ENCODE measurements around the gene ATAD5.
"Not testable (repeated sequence)": the region's sequence is repeated elsewhere in the genome, so short reads cannot be mapped to it uniquely, and the experiment has no call there.

The ATAD5 gene

DNA sequence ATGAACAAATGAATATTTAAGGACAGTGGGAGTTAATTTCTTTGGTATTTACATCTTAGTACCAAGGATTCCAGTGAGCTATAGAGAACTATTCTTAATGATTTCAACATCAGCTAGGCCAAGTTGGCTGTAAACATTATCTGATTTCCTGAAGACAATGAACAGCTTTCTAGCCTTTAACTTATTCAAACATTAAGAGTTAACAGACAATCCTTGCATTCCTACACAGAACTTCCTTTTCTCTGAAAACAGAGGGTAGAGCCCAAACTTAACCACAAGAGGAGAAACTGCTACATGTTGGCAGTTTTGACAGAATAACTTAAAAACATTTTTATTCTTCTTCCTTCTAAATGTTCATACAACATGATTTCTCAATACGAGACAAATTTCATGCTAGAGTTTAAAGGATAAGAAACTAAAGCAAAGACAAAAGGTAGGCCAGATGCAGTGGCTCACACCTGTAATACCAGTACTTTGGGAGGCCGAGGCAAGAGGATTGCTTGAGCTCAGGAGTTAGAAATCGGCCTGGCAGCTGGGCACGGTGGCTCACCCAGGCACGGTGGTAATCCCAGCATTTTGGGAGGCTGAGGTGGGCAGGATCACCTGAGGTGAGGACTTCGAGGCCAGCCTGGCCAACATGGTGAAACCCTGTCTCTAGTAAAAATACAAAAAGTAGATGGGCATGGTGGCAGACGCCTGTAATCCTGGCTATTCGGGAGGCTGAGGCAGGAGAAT, 11.6 kb upstream of the ATAD5 start:
- peak overlapping the region; percentile 67 for H3K27ac ChIP-seq
- H3K9me3 ChIP-seq (ENCODE audit: low read depth, low read length), result no peaks in the 10 kb centered on the region
- TF ChIP-seq EZH2 (IDR thresholded peaks at IDR 0.05) (no peak), POLR2AphosphoS5 (IDR thresholded peaks at IDR 0.05; ENCODE audit: borderline replicate concordance, low read depth, low read length) (no peak), FOXP2 (optimal IDR thresholded peaks at IDR 0.05; ENCODE audit: control extremely low read depth, extremely low read length, insufficient read depth) (no peak)
- H3K36me3 ChIP-seq (ENCODE audit: insufficient read depth, low read length), result peaks cover 9% of the 10 kb centered on the region
- no peak overlapping the region for H3K9ac ChIP-seq (ENCODE audit: insufficient read length)
- DNase-seq (ENCODE audit: low read depth, low spot score), result no peak
- H3K4me3 ChIP-seq, result no peak overlapping the region

DNA sequence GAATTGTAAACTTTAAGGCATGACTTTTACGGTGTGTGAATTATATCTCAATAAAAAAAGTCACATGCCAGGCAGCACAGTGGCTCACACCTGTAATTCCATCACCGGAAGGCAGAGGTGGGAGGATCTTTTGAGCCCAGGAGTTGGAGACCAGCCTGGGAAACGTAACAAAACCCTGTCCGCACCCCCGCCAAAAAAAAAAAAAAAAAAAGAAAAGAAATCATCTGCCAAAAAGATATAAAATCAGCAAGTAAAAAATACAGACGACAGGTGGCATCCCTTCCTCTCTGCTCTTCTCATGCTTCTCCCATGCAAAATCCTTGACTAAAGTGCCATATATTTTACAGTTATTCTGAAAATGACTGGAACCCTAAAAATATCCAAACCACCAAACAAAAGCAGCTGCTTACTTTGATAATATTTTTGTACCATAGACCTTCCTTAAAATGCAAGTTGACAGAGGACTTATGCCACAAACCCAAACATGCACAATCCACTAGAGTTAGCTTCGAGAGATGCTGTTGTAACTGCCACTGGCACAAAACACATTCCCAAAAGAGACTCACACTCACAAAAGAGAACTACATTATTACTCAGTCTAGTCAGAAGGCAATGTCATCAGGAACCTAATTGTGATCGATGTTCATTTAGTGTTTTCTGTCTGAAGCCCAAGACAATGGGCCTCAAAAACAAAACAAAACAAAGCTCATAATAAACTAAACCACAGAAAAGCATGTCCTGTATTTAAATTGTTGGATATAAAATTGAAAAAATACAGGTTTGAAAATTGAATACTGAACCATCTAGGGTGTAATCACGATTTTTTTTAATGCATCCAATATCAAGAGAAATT, 9.7 kb upstream of the ATAD5 start:
- peak overlapping the region; percentile 86 for H3K27ac ChIP-seq
- peak overlapping the region; percentile 92 for H3K4me3 ChIP-seq
- H3K9ac ChIP-seq (ENCODE audit: insufficient read length), result peak overlapping the region; percentile 67
- DNase-seq (ENCODE audit: low read depth, low spot score), result no peak
- H3K36me3 ChIP-seq (ENCODE audit: insufficient read depth, low read length), result peaks cover 5% of the 10 kb centered on the region
- TF ChIP-seq POLR2AphosphoS5 (IDR thresholded peaks at IDR 0.05; ENCODE audit: borderline replicate concordance, low read depth, low read length) (no peak), EZH2 (IDR thresholded peaks at IDR 0.05) (no peak), FOXP2 (optimal IDR thresholded peaks at IDR 0.05; ENCODE audit: control extremely low read depth, extremely low read length, insufficient read depth) (no peak)
- no peaks in the 10 kb centered on the region for H3K9me3 ChIP-seq (ENCODE audit: low read depth, low read length)

DNA sequence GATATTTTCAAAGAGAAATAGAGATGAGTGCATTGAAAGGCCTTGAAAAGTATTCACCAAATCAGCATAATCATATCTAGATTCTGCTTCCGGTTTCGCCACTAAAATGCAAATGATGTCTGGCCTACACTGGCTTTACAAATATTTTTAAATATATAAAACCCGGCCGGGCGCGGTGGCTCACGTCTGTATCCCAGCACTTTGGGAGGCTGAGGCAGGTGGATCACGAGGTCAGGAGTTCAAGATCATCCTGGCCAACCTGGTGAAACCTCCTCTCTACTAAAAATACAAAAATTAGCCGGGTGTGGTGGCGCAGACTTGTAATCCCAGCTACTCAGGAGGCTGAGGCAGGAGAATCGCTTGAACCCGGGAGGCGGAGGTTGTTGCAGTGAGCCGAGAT, 8.8 kb upstream of the ATAD5 start:
- Histone ChIP-seq H3K9ac (ENCODE audit: insufficient read length) (peak overlapping the region; percentile 67), H3K27ac (peak overlapping the region; percentile 86), H3K4me3 (peak overlapping the region; percentile 92)
- not testable (repeated sequence) for DNase-seq (ENCODE audit: low read depth, low spot score); H3K36me3 ChIP-seq (ENCODE audit: insufficient read depth, low read length); H3K9me3 ChIP-seq (ENCODE audit: low read depth, low read length)

DNA sequence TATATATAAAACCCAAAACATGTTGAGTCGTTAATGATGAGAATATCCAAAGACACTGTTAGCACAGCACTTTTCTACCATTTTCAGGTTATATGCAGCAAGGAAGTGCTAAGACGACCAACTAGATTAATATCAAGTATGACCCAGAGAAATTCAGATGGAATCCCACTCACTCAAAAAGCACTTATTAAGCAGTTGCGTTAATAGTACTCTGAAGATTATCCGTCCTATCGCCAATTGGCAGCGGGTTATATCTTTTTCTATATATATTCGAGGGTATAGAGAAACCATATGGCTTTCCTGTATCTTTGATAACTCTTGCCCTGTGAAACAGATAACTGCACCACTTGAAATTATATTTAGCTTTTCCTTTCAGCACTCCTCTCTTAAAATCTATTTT, 8.3 kb upstream of the ATAD5 start:
- no peak for TF ChIP-seq EZH2 (IDR thresholded peaks at IDR 0.05)
- TF ChIP-seq FOXP2 (optimal IDR thresholded peaks at IDR 0.05; ENCODE audit: control extremely low read depth, extremely low read length, insufficient read depth), result no peak
- TF ChIP-seq POLR2AphosphoS5 (IDR thresholded peaks at IDR 0.05; ENCODE audit: borderline replicate concordance, low read depth, low read length), result no peak
- DNase-seq (ENCODE audit: low read depth, low spot score), result no peak
- Histone ChIP-seq H3K36me3 (ENCODE audit: insufficient read depth, low read length) (peaks cover 5% of the 10 kb centered on the region), H3K4me3 (peak overlapping the region; percentile 92), H3K27ac (peak overlapping the region; percentile 22; the same call in 1 of the 2 replicates), H3K9me3 (ENCODE audit: low read depth, low read length) (no peaks in the 10 kb centered on the region), H3K9ac (ENCODE audit: insufficient read length) (peak overlapping the region; percentile 79)

- peak overlapping the region; percentile 79 for H3K9ac ChIP-seq (ENCODE audit: insufficient read length)
- TF ChIP-seq POLR2AphosphoS5 (IDR thresholded peaks at IDR 0.05; ENCODE audit: borderline replicate concordance, low read depth, low read length) (no peak), EZH2 (IDR thresholded peaks at IDR 0.05) (no peak), FOXP2 (optimal IDR thresholded peaks at IDR 0.05; ENCODE audit: control extremely low read depth, extremely low read length, insufficient read depth) (no peak)
- H3K27ac ChIP-seq, result peak overlapping the region; percentile 48; the same call in 1 of the 2 replicates
- no peaks in the 10 kb centered on the region for H3K9me3 ChIP-seq (ENCODE audit: low read depth, low read length)
- H3K36me3 ChIP-seq (ENCODE audit: insufficient read depth, low read length), result peaks cover 3% of the 10 kb centered on the region
- H3K4me3 ChIP-seq, result peak overlapping the region; percentile 92
- no peak for DNase-seq (ENCODE audit: low read depth, low spot score)
These were observed 7.8 kb upstream of the ATAD5 start for GRCh38 chr17:30824002-30824355.

DNA sequence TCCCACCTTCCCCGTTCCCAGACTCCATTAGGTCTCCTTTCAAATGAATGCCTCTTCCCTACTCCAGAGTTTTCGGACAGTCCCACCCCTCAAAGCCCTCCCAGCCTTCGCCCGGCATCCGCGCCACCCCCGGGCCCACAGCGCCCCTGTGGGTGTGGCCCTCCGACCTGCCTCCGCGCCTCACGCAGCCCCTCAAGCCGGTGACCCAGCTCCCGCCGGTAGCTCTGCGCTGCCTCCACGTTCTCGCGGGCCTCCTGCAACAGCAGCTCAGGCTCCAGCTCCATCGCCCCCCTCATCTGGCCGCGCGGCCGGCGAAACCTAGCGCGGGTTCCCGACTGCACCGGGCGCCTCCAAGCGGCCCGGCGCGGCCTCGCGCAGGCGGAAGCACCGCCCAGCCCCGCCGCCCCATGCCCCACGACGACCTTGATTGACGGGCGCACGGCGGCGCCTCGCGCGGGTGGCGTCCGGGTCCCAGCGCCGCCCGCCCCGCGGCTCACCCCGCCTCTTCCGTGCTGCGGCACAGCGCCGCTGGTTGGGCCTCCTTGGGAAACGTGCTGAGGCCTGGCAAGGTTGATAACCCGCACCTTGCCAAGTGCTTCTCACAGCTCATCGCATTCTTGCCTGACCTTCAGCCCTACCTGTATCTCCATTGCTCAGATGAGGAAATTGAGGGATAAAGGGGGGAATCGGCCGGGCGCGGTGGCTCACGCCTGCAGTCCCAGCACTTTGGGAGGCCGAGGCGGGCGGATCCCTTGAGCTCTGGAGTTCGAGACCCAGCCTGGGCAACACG, 7.2 kb upstream of the ATAD5 start, which contains the start of gene CRLF3:
TSS of gene CRLF3 (minus strand) at position 337 of the 790 bp plus-strand sequence. CDS start at position 296, 41 bp downstream.
- Histone ChIP-seq H3K36me3 (ENCODE audit: insufficient read depth, low read length) (no peaks in the 10 kb centered on the region), H3K9me3 (ENCODE audit: low read depth, low read length) (no peaks in the 10 kb centered on the region), H3K27ac (peak within 1 kb of the TSS; percentile 50; the same call in 1 of the 2 replicates), H3K4me3 (peak within 1 kb of the TSS; percentile 92), H3K9ac (ENCODE audit: insufficient read length) (peak within 1 kb of the TSS; percentile 79)
- TF ChIP-seq EZH2 (IDR thresholded peaks at IDR 0.05) (no peak), FOXP2 (optimal IDR thresholded peaks at IDR 0.05; ENCODE audit: control extremely low read depth, extremely low read length, insufficient read depth) (no peak), POLR2AphosphoS5 (IDR thresholded peaks at IDR 0.05; ENCODE audit: borderline replicate concordance, low read depth, low read length) (peak; percentile 82; the same call in 1 of the 2 replicates)
- DNase-seq (ENCODE audit: low read depth, low spot score), result no peak

DNA sequence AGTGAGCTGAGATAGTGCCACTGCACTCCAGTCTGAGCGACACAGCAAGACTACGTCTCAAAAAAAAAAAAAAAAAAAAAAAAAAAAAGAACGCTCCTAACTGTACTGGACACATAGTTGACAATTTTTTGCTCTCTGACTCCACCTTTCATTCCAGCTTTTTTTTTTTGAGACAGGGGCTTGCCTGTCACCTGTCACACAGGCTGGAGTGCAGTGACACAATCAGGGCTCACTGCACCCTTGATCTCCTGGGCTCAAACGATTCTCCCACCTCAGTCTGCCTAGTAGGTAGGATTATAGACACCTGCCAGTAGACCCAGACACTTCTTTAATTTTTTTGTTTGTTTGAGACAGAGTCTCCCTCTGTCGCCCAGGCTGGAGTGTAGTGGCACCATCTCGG, 4.7 kb upstream of the ATAD5 start:
- H3K36me3 ChIP-seq (ENCODE audit: insufficient read depth, low read length), result no peaks in the 10 kb centered on the region
- H3K27ac ChIP-seq, result no peak overlapping the region
- no peak overlapping the region for H3K9ac ChIP-seq (ENCODE audit: insufficient read length)
- TF ChIP-seq POLR2AphosphoS5 (IDR thresholded peaks at IDR 0.05; ENCODE audit: borderline replicate concordance, low read depth, low read length) (no peak), EZH2 (IDR thresholded peaks at IDR 0.05) (no peak), FOXP2 (optimal IDR thresholded peaks at IDR 0.05; ENCODE audit: control extremely low read depth, extremely low read length, insufficient read depth) (no peak)
- no peak overlapping the region for H3K4me3 ChIP-seq
- DNase-seq (ENCODE audit: low read depth, low spot score), result no peak
- no peaks in the 10 kb centered on the region for H3K9me3 ChIP-seq (ENCODE audit: low read depth, low read length)

GRCh38 chr17:30829022-30829421, 2.7 kb upstream of the ATAD5 start:
- no peaks in the 10 kb centered on the region for H3K9me3 ChIP-seq (ENCODE audit: low read depth, low read length)
- H3K27ac ChIP-seq, result no peak overlapping the region; the same call in 1 of the 2 replicates
- H3K9ac ChIP-seq (ENCODE audit: insufficient read length), result no peak overlapping the region
- 0 out of 2 replicates have a peak, but pooled peaks cover under 1% of the 10 kb centered on the region for H3K36me3 ChIP-seq (ENCODE audit: insufficient read depth, low read length)
- TF ChIP-seq POLR2AphosphoS5 (IDR thresholded peaks at IDR 0.05; ENCODE audit: borderline replicate concordance, low read depth, low read length), result no peak
- TF ChIP-seq FOXP2 (optimal IDR thresholded peaks at IDR 0.05; ENCODE audit: control extremely low read depth, extremely low read length, insufficient read depth), result no peak
- no peak for TF ChIP-seq EZH2 (IDR thresholded peaks at IDR 0.05)
- no peak overlapping the region for H3K4me3 ChIP-seq
- no peak for DNase-seq (ENCODE audit: low read depth, low spot score)
